GM21737 (cell line): ENCODE results near the gene CHN2.

Source experiments
- ATAC-seq: cut with Tn5 transposase; IDR thresholded peaks from one replicate; pipeline ENCODE4 v1.9.1; 2021; ENCODE audit warnings: mild to moderate bottlenecking, moderate library complexity; ENCODE audit not compliant: unreplicated experiment

Gene CHN2

DNA sequence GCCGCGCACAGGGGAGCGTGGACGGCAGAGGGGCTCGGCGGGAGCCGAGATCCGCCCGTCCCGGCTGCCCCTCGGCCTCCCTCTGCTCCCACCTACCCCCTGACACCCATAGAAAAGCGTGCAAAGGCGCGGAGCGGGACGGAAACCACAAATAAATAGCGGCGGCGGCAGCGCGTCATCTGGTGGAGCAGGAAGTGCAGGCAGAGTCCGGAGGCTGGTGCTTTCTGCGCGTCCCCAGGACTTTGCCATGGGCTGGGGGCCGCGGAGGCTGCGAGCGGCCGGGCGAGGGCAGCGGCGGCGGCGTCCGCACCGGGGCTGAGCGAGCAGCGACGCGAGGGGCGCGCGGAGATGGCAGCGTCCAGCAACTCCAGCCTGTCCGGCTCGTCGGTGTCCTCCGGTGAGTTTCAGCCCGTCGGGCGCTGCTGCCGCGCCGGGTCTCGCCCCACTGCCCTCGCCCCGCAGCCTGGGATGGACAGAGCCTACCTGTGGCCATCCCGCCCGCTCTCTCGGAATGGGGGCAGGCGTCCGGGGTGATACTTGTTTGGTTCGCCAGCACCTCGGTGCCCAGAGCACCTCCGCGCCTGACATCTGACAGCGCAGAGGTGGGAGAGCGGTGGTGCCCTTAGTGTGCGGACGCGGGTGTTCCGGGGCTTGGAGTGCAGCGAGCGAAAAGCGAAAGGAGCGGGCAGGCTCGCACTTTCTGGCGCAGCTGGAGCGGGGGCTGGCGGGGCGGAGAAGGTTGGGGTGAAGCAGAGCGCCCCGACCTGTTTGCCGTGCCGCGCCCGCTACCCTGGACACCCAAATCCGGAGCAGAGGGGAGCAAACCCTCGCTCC is at the start of gene CHN2:
TSS of gene CHN2 (plus strand) at position 182 of the 834 bp plus-strand sequence.
- no peak for ATAC-seq

DNA sequence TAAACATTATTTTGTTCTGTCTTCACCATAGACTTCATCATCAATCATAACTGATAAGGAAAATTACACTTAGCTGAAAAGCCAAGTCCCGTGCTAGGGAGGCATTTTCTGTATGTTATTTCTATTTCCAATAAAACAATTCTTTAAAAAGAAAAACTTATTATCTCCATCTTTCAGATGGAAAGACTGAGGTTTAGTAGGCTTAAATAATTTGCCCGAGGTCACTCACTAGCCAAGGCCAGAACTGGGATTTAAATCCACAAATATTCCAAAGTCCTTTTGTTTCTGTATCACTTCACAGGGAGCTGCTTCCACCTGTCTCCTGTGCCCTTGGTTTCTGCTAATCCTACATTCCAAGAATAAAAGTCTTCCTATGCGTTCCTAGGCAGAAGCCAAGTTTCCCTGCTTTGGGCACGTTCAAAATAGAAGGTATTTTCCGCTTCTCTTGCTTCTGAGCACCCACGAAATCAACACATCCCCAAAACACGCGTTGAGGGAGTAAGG is 49.0 kb upstream of the CHN2 start:
- ATAC-seq = no peak

DNA sequence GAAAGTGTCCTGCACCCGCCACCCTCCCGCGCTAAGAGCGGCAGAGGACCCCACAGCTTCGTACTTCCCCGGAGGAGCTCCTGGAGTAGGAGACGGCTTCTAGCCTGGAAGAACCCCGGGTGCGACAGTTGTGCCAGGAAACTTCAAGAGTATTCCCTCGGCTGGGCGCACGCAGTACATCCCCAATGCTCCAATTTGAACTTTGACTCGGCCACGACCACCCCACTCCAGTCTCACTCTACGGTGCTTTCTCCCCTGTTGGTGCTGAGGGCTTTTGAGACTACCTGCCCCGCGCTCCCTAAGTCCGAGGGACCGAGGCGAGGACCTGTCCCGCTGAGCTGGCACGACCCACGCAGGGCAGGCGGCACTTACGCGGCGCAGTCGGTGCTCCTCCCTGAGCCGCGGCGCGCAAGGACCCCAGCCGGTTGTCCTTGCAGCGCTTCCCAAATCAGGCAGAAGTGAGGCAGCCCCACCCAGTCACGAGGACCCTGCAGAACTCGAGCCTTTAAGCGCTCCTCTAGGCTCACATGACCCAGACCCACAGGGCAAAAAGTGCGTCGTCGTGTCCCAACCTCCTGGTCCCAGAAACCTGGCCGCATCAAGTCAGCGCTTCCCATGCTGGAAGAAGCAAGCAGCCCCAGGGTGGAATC is 48.4 kb upstream of the CHN2 start, which contains the start of gene CPVL:
TSS of gene CPVL (minus strand) at position 481 of the 650 bp plus-strand sequence. CDS start 25,476 bp downstream, outside the sequence.
- ATAC-seq = no peak

DNA sequence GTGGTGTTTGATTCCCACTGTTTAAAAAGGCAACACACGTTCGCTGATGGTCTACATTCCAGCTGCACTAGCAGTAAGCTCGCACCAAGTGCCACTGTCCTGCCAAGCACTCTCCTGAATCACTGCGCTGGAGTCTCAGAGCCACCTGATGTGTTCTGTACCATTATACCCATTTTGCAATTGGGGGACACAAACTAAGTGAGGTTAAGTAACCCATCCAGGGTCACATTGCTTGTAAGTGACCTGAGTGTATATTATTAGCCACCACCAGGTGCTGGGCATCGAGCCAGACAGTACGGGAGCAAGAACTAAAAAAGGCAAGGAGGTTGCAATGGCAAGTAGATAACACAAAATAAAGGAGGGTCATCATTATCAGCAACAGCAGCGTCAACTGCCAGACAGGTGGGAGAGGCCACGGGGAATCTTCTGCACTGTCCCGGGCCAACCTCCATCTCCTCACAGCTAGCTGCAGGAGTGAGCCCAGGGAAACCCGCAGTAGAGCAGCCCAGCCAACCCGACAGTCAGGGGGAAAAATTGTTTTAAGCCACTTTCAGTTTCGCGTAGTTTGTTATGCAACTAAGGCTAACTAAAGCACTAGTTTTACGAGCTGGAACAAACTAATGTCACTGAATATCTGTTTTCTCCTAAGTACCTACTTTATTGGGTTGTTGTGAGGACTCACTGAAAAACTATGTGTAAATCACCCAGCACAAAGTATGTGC is 47.5 kb upstream of the CHN2 start:
- no peak for ATAC-seq

DNA sequence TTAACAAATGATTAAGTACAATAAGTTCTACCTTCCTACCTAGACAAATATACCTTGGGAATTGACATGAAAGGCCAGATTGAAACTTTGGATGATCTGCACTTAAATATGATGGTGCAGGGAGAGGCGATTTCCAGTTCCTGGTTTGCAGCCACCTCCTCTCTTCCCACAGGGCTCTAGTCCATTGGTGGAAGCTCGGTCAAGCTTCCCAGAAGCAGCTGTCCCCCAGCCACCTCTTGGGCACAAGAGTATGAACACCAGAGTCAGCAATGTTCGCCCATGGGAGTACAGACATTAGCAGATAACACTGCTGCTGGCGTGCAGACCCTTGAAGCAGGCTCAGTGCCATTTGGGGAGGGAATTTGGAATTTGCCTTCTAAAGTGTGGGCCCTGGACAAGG is 46.8 kb upstream of the CHN2 start:
- ATAC-seq = no peak

DNA sequence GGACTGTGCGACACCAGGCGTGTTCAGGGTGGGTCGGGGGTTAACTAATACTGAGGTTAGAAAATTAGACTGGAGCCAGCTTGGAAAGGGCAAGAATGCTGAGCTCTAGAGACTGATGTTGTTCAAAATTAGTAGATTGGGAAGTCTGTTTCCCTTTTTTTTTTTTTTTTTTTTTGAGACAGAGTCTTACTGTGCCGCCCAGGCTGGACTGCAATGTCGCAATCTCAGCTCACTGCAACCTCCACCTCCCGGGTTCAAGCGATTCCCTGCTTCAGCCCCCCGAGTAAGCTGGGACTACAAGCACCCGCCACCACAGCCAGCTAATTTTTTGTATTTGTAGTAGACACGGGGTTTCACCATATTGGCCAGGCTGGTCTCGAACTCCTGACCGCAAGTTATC is 45.5 kb upstream of the CHN2 start:
- ATAC-seq = no peak

DNA sequence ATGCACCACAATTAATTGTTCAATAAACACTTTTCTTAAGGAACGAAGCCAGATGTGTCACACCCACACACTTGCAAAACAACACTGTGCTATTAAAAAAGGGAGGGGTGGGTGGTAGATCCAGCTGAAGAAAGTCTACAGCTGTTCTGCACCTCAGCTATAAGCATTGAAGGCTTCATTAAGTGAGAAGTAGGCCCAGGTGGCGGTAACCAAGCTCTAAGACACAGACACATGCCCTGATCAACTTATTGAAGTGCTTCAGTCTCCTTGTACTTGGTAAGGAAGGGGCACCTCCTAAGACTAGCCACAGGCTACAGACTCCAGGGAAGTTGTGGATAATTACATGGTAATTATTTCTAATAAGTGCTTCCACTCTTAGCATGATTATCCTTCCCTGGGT is 43.7 kb upstream of the CHN2 start:
- ATAC-seq = no peak

DNA sequence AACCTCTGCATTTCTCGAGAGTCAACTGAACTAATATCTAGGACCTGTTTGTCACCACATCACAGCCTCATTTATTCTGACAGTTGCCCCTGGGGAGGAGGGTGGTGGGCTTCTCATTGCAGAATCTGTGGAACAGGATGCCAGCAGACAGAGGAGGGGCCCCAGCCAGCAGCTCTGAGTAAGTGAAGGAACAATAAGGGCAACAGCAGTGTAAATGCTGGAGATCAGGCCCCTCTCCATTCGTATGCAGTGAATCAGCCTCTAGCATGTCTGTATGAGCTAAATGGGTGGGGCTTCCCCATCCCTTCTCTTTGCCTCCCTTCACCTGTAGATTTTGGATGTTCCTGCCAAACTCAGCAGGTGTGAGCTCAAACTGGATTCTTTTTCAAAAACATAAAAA is 40.5 kb upstream of the CHN2 start:
- no peak for ATAC-seq

DNA sequence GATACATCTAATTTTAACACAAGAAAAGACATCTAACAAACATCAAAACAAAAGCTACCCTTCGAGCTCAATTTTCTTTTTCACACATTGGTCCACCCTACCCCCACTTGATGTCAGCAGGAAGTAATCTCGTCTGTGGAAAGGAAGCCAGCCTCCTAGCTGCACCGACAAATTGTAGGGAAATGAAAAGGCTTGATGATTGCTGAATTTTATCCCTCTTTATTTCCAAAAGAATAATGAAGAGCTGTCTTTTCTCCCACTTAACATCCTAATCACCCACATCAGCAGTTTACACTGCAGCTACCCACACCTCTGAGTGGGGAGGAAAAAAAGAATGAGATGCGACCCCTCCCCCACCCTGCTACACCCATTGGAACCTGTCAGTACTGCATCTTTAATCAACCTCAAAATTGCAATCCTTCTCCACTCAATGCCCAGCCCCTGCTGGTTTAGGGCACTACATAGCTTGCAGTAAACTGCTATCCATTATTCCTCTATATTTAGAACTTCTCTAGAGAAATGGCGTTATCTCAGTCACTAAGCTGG is 37.6 kb upstream of the CHN2 start:
- no peak for ATAC-seq

DNA sequence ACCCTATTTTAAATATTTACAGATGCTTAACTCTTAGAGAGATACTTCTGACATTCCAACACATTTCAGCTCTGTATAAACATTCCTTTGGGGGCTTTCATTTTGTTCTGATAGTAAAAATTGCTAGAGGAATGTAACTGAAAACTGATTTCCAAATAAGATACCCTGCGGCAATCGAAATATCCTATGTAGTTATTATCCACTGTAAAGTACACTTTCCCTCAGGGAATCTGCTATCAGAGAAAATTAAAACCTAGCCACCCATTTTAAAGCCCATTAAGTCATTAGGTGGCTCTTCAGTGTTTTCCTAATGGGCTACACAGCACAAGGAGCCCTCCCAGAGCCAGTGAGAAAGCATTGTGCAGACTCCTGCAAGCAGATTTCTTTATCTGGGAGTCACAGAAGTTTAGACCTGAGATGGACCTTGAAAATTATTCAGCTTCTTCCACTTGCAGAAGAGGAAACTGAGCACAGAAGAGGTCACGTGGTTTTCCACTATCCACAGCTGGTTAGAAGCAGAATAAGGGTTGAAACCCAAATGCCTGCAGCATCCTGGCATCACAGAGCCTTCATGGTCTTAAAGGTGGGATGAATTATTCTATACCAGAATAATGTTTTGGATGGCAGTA is 35.7 kb upstream of the CHN2 start:
- ATAC-seq = no peak

DNA sequence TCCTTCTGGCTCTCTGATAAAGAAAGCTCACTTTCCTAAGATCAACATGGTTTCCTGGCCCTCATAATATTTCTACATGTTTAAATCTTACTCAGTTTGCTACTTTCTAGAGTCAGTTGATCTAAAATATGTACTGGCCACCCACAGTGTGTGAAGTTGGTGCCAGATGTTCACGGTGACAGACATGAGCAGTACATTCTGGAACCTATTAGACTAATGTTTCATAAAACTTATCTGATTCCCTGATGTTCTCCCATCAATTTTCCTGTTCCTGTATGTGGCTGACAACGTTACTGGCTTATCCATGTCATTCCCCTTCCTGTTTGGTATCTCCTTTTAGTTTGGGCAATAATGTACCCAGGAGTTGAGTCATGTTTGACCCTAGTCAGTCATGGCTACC is 34.5 kb upstream of the CHN2 start:
- ATAC-seq = no peak

DNA sequence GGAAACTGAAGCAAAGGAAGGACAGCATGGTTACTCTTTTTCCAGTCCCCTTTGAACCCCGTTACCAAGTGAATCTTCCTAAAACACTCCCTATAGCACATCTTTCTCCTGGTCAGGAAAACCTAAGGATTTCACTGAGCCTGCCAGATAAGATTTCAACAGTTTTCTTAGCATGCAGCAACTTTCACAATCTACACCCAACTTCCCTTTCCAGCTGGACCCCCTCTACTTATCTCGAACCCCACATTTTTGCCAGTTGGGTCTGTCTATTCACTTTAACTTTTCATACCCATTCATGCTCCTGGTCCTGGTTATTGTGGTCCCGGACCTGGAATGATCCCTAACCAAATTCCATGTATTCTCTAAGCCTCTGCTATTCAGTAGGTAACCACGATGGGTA is 33.3 kb upstream of the CHN2 start:
- no peak for ATAC-seq

DNA sequence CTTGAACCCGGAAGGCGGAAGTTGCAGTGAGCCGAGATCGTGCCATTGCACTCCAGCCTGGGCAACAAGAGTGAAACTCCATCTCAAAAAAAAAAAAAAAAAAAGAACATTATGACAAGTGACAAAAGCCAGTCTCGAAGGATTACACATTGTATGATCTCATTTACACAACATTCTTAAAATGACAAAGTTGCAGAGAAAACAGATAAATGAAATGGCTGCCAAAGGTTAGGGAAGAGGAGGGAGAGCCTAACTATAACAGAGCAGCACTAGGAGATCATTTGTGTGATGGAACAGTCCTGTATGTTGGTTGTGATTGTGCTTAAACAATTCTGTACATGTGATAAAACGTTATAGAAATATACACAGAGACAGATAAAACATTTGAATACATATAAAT is 32.0 kb upstream of the CHN2 start:
- ATAC-seq = no peak

DNA sequence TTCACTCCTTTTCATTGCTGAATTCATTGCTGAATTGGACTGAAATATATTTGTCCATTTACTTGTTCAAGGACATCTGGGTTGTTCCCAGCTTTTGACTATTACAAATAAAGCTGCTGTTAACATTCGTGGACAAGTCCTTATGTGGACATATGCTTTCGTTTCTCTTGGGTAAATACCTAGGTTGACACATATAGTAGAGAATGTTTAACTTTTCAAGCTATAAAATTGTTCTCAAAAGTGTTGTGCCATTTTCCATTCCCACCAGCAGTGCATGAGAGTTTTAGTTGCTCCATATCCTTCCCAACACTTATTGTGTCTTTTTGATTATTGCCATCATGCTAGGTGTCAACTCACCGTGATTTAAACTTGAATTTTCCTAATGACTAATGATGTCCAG is 30.7 kb upstream of the CHN2 start:
- no peak for ATAC-seq

DNA sequence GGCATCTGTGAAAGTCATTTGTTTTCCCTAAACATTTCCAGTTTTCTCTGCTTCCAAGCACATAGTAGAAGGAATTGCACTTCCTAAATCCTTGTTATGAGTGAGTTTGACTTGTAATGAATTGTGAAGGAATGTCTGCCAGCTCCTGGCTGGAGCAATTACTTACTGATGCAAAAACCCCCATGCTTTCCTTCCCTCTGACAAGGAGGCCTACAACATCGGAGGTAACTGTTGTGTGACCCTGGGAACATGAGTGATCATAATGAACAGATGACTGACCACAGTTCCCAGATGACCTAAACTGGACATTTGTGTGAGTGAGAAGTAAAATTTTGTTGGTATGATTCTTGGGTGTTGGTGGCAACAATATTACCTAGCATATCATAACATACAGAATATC is 26.9 kb upstream of the CHN2 start:
- ATAC-seq = no peak

DNA sequence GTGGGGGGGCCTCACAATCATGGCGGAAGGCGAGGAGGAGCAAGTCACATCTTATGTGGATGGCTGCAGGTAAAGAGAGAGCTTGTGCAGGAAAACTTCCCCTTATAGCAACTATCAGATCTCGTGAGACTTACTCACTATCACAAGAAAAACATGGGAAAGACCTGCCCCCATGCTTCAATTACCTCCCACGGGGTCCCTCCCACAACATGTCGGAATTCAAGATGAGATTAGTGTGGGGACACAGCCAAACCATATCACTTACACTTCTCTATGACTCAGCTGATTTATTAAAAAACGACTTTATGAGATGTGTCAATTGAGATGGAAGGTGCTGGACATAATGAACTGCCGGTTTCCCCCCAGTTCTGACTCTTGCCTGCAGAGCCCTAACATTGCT is 23.8 kb upstream of the CHN2 start:
- no peak for ATAC-seq

DNA sequence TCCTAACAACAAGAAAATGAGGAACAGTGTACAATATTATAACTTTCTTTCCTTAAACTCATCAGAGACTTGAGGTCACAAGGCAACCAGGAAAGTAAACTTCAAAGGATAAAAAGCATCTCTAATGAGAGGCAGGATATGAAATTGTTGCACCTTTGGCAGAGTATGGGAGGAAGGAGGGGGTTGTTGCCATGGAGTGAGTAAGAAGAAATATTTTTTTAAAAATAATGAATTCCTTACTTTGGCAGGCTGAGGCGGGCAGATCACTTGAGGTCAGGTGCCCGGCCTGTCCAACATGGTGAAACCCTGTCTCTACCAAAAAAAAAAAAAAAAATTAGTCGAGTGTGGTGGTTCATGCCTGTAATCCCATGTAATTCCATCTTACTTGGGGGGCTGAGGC is 21.1 kb upstream of the CHN2 start:
- ATAC-seq = no peak

DNA sequence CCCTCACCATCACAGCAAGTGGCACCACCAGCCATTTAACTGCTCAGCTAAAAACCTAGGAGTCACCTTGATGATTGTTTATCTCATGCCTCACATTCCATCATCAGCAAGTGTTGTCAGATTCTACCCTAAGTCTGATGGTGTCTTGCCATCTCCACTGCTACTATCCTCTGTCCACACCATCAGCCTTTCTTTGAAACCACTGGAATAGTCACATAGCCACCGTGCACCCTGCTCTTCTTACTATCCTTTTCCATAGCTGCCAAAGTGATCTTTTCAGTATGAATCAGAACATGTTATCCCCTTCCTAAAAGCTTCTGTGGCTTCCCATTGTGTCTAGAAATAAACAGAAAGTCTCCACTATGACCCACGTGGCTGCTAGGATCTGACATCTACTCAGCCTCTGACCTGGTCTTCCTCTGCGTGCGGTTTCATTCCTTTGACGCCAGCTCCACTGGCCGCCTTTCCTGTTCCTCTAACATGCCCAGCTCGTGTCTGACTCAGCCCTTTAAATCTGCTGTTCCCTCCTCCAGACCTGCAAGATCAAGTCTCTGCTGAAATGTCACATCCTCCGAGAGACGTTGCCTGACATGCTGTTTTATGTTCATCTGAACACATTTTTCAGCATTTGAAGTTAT is 16.5 kb upstream of the CHN2 start:
- no peak for ATAC-seq

DNA sequence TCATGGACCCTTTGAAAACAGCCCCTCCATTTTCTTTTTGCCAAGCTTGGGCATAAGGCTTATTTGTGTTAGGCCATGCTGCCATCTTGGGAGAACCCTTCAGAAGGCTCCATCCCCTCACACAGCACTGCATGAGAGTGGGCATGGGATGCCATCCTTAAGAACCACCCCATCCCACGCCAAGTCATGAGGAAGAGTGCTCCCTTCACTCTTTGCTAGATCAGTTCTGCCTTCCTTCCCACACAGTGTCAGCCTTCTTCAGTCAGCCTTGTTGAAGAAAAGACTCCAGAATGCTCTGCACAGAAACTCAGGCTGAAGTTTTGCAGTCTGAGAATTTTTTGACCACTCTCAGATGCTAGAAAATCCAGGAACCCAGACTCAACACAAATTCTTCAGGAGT is 15.5 kb upstream of the CHN2 start:
- ATAC-seq = no peak

DNA sequence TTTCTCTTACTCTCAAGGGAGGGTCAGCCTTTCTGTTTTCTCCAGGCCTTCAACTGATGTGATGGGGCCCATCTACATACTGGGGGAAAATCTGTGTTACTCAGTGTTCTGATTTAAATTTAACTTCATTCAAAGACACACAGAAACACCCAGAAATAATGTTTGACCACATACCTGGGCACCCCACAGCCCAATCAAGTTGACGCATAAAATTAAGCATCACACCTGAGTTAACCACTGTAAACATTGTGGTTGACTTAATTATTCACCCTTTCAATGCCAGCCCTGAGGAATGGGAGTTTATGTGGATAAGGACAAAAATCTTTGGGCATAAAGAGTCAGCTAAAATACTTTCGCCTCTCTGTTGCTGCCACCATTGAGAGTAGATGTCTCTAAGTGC is 10.0 kb upstream of the CHN2 start:
- no peak for ATAC-seq
